PC-9 (cell line): ENCODE measurements around the gene PKHD1.

Experiments used
- CTCF ChIP-seq: fragments of 200-600 bp; sonication (generic); conservative IDR thresholded peaks from 2 replicates; pipeline ENCODE4 v1.6.1; 2017; ENCODE audit warnings: mixed run types, antibody characterized with exemption, mild to moderate bottlenecking, moderate library complexity
- EZH2 ChIP-seq: fragments of 200-600 bp; sonication (generic); IDR thresholded peaks from 2 replicates; pipeline ENCODE4 v1.8.0; 2017; ENCODE audit warnings: antibody characterized with exemption, low read depth

GRCh38 chr6:51827580-51827979 lies 259.8 kb downstream of the PKHD1 start:
- TF ChIP-seq CTCF = no peak
- no peak for TF ChIP-seq EZH2
